SK-N-SH (cell line): Measurements from ENCODE around the gene DLGAP3.

Source experiments
- CHD2 ChIP-seq: fragments of 150-350 bp; IDR thresholded peaks from 2 replicates; pipeline ENCODE4 v1.6.1; 2018; ENCODE audit warnings: low read length; ENCODE audit not compliant: partially characterized antibody
- CTCF ChIP-seq: fragments of 200-600 bp; sonication (generic); IDR thresholded peaks from 2 replicates; pipeline ENCODE4 v1.6.1; 2017; ENCODE audit warnings: antibody characterized with exemption, mild to moderate bottlenecking, moderate library complexity
- EZH2phosphoT487 ChIP-seq: fragments of 200-600 bp; sonication (generic); IDR thresholded peaks from 2 replicates; pipeline ENCODE4 v1.6.1; 2017; ENCODE audit warnings: low read depth, mixed run types, mild to moderate bottlenecking, antibody characterized with exemption, moderate library complexity, borderline replicate concordance
- FOXM1 ChIP-seq: IDR thresholded peaks from 2 replicates; pipeline ENCODE4 v1.4.0; 2012; ENCODE audit warnings: low read depth, mild to moderate bottlenecking
- MAX ChIP-seq: IDR thresholded peaks from 2 replicates; pipeline ENCODE4 v1.4.0; 2012; ENCODE audit warnings: low read depth
- MXI1 ChIP-seq: IDR thresholded peaks from 2 replicates; pipeline ENCODE4 v1.6.1; 2012; ENCODE audit warnings: mild to moderate bottlenecking, low read depth, low read length, improper control_type of control experiment
- PBX3 ChIP-seq: IDR thresholded peaks from 2 replicates; pipeline ENCODE4; 2012
- POLR2AphosphoS5 ChIP-seq: IDR thresholded peaks from 2 replicates; pipeline ENCODE4 v1.6.1; 2012; ENCODE audit warnings: low read depth, low read length
- RAD21 ChIP-seq: IDR thresholded peaks from 2 replicates; pipeline ENCODE4 v1.6.1; 2012; ENCODE audit warnings: mild to moderate bottlenecking, low read length
- RCOR1 ChIP-seq: fragments of 150-350 bp; IDR thresholded peaks from 2 replicates; pipeline ENCODE4 v1.6.1; 2017; ENCODE audit warnings: antibody characterized with exemption, low read length
- REST ChIP-seq: IDR thresholded peaks from 2 replicates; pipeline ENCODE4 v1.6.1; 2012; ENCODE audit warnings: mild to moderate bottlenecking, low read depth, low read length, moderate library complexity
- SIN3A ChIP-seq: IDR thresholded peaks from 2 replicates; pipeline ENCODE4 v1.6.1; 2012; ENCODE audit warnings: low read depth, mild to moderate bottlenecking, low read length, moderate library complexity, borderline replicate concordance
- SMC3 ChIP-seq: IDR thresholded peaks from 2 replicates; pipeline ENCODE4 v1.6.1; 2012; ENCODE audit warnings: low read depth, low read length, improper control_type of control experiment
- YY1 ChIP-seq: IDR thresholded peaks from 2 replicates; pipeline ENCODE4 v1.4.0; 2012; ENCODE audit warnings: low read depth, mild to moderate bottlenecking

- no peak for TF ChIP-seq MXI1
- TF ChIP-seq CTCF: no peak
- TF ChIP-seq EZH2phosphoT487: no peak
- no peak for TF ChIP-seq RCOR1
- TF ChIP-seq POLR2AphosphoS5: no peak
- TF ChIP-seq MAX: no peak
- no peak for TF ChIP-seq YY1
- TF ChIP-seq RAD21: no peak
- no peak for TF ChIP-seq CHD2
- no peak for TF ChIP-seq SIN3A
- no peak for TF ChIP-seq PBX3
- TF ChIP-seq FOXM1: no peak
- TF ChIP-seq SMC3: no peak
- no peak for TF ChIP-seq REST
Observed at GRCh38 chr1:34926894-34927293, 2.6 kb downstream of the DLGAP3 start.
